ENCODE data around the gene RABL3.
A peak's percentile ranks its signal among the peaks of the same experiment; 100 is the strongest.
"Not testable (repeated sequence)": the region's sequence is repeated elsewhere in the genome, so short reads cannot be mapped to it uniquely, and the experiment has no call there.

RABL3 gene

GRCh38 chr3:120743556-120744195 is 1.4 kb upstream of the RABL3 start:
- DNase-seq = no peak

DNA sequence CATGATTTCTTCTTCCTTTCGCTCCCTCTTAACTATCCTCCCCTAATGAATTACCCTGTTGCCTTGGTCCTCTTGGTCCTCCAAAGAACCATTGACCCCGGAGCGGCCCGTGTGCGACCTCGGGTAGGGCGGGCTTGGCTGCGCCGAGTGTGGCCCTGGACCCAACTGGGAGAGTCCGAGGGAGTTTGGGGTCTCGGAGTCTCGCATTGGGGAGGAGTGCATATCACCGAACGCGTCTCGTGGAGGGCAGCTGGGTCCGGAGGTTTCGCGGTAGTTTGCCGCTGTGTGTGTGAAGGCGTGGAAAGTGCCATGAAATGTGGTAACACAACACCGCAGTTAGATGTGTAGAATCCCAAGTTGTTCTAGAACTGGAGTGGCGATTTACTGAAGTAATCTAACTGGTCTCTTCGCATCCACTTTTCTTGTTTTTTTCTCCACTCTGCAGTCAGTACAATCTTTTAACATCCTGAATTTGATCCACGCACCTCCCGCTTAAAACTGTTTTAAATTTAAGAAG is 591 bp upstream of the RABL3 start:
- no peak for DNase-seq

GRCh38 chr3:120741837-120742197 is 499 bp downstream of the RABL3 start:
- no peak for DNase-seq

GRCh38 chr3:120741320-120741719 is 996 bp downstream of the RABL3 start:
- DNase-seq = no peak

- DNase-seq = not testable (repeated sequence)
Measured at GRCh38 chr3:120738006-120738405, 4.3 kb downstream of the RABL3 start.

DNA sequence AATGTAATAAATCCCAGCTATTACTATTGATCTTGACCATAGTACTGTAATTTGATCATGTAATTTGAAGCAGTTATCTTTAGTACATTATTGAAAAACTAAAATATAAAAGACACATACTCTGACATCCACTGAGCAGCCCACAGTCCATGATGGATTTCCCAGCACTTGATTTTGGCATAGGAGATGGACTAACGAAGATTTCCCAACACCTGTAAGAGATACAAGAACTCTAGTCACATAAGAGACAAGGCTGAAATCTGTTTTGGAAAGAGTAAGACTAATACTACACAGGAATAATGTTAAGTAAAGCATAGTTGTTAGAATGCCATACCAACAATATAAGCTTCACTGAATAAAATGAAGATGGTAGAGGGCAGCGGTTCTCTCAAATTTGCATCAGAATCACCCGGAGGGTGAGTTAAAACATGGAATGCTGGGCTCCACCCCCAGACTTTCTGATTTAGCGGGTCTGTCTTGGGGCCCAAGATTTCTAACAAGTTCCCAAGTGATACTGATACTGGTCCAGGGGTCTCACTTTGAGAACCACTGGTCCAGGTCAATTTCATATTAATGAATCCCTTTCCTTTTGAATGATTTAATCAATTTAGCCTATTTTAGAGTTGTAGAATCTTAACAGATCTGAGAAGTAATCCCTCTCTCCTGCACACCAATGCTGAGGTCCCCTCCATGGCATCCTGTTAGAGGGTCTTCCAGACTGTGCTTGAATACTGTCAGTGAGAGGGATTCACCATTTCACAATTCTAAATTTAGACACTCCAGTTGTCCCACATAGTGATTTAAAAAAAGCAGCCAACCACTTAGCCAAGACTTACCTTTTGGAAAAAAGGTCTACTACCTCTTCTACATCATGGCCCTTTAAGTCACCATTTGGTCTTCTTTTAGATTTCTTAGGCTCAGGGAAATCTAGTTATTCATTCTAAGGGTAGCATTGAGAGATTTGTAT is 11.5 kb downstream of the RABL3 start:
- no peak for DNase-seq

DNA sequence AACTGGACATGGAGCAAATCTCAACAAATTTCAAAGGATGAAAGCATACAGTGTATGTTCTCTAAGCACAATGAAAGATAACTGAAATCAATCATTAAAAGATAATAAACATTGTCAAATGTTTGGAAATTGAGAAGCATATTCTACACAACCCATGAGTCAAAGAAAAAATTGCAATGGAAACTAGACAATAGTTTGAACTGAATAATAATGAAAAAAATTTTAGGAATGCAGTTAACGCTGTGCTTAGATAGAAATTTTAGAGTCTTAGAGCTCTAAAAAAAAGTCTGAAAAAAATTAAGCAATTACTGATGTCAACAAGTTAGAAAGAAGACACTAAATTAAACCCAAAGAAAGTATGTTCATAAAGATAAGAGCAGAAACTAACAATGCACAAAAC is 15.5 kb downstream of the RABL3 start:
- DNase-seq = no peak

DNA sequence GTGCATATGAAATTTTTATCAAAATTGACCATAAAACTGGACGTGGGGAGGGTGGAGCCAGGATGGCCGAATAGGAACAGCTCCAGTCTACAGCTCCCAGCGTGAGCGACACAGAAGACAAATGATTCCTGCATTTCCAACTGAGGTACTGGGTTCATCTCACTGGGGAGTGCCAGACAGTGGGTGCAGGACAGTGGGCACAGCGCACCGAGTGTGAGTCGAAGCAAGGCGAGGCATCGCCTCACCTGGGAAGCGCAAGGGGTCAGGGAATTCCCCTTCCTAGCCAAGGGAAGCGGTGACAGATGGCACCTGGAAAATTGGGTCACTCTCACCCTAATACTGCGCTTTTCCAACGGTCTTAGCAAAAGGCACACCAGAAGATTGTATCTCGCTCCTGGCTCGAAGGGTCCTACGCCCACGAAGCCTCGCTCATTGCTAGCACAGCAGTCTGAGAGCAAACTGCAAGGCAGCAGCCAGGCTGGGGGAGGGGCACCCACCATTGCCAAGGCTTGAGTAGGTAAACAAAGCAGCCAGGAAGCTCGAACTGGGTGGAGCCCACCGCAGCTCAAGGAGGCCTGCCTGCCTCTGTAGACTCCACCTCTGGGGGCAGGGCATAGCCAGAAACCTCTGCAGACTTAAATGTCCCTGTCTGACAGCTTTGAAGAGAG is 23.0 kb downstream of the RABL3 start:
- peak; percentile 58 for DNase-seq

GRCh38 chr3:120713262-120713661 is 29.1 kb downstream of the RABL3 start:
- DNase-seq = no peak

DNA sequence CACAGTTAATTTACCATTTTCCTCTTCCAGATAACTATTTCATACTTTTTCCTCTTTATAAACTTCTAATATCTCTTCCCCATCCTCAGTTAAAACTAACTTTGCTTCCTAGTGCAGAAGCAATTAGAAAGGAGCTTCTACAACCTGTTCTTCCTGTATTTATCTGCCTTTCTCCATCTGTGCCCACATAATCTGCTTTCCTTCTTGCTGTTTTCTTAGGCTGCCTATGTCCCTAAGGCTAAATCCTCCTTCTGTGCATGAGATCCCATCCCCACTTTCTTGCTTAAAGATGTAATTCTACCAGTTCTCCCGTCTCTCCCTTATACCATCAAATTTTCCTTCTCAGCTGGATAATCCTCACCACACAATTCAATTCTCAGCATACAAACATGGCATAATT is 31.9 kb downstream of the RABL3 start:
- no peak for DNase-seq

- DNase-seq = no peak
Measured at GRCh38 chr3:120708408-120708807, 33.9 kb downstream of the RABL3 start.

GRCh38 chr3:120706950-120707349 is 35.4 kb downstream of the RABL3 start:
- no peak for DNase-seq

- DNase-seq = no peak
Measured at GRCh38 chr3:120705884-120706582, 36.3 kb downstream of the RABL3 start.

GRCh38 chr3:120699333-120699732 is 43.0 kb downstream of the RABL3 start:
- DNase-seq = no peak

DNA sequence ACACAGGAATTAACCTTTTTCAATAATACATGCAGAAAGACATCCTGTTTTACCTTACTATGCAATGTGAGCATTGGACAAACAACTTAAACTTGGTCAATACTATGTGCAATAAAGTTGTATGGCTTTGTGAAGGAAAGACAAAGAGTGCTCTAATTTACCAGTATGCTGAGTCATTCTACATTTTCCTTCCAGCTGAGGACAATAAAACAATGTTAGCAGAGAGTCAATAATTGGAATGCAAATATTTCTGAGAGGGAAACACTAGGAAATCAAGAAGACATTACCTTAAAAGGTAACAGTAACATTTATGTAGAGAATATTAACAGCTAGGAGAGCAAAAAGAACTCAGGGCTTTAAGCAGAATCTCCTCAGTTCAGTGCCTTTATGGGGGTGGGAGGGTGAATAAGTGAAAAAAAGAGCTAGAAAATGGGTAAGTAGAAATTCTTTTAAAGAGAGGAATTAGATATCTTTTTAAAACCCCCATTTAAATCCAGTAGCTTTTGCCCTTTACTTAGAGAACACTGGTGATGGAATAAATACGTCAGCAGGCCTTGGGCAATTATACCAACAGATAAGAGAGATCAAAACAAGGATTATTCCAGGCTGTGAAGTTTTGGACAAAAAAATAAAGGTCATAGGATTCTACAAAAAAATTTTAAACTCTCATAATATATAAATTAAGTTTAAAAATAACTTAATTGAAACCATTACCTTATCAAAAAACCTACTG is 48.7 kb downstream of the RABL3 start:
- DNase-seq = no peak

DNA sequence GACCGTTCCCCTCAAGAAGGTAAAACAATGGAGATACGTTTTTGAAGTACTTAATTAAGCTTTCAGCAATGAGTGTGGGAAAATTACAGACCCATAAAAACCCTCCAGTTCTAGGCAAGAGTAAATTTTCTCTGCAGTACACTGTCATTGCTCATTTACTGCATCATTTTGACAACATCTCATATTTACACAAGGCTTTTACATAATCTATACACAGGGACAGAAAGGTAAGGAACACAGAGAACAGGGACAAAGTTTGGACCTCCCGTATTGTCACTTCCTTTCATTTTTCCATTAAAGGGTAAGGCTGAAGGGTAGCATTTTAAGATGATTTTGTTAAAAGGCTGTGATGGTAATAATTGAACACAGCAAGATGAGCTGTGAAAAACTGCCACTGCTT is 52.9 kb downstream of the RABL3 start:
- no peak for DNase-seq

- DNase-seq = no peak
Measured at GRCh38 chr3:120688121-120688520, 54.2 kb downstream of the RABL3 start.

DNA sequence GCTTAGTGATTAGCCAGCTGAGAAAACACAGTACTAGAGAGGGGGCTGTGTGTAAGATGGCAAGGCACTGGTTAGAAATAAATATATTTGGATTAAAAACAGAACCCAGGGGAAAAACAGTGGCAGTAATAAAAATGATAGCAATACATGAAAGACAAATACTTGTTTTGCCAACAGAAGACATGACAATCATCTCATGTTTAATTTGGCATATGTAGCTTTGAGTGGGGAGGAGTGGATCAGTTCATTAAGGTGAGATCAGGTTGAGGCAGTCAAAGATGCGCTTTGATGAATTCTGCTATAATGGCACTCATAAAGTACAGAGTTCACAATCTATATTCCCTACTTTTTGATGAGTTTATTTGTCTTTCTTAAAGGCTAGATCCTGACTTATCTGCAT is 56.9 kb downstream of the RABL3 start:
- no peak for DNase-seq

DNA sequence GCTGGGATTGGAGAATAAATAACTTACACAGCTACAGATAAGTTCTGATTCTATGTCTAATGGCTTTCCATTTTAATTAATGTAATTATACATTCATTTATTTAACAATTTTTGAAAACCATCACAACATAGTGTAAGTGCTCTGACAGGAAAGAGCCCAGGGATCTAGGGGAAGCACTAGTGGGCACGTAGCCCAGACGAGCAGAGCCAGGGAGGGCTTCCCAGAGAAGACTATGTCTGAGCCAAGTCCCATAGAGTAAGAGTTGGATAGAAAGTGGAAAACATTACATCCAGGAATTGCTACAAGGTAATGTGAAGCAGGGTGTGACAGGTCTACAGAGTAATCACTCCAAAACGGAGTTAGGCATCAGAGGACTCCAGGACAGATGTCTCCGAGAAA is 57.4 kb downstream of the RABL3 start:
- no peak for DNase-seq

DNA sequence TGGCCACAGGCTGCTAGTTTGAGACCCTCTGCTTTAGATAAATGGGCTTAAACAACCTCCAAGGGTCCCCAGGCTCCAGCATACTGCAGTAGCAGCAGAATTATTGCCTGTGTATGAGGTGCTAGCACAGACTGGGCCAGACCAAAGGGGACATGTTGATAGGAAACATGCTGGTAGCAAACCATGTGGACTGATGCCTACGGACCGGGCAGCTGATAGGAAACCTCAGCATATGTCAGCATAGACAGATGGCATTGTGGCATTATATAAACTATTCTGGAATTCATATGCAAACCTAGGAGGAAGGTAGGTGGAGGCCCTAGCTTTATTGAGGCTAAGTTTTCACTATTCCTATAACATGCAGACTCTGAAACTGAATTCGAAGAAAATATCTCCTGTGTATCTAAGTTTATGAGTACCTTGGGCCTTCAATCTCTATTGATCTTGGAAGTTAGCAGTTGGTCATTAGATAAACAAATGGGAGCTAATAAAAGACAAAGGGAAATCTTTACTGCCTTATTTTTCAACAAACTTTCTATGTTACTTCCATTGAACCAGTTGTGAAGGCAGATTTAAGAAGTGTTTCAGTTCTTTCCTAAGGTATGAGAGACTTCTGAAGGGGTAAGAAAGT is 58.5 kb downstream of the RABL3 start:
- no peak for DNase-seq

- DNase-seq = no peak
Measured at GRCh38 chr3:120683213-120683612, 59.1 kb downstream of the RABL3 start.
